GM21360 (cell line): ENCODE measurements around the gene SRD5A1.

Experiments used
- ATAC-seq: cut with Tn5 transposase; IDR thresholded peaks from one replicate; pipeline ENCODE4 v1.9.1; 2021; ENCODE audit warnings: mild to moderate bottlenecking, moderate library complexity; ENCODE audit not compliant: unreplicated experiment

SRD5A1 gene, protein sequence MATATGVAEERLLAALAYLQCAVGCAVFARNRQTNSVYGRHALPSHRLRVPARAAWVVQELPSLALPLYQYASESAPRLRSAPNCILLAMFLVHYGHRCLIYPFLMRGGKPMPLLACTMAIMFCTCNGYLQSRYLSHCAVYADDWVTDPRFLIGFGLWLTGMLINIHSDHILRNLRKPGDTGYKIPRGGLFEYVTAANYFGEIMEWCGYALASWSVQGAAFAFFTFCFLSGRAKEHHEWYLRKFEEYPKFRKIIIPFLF

GRCh38 chr5:6632888-6633468 lies at the start of gene SRD5A1, which contains the start of gene NSUN2:
Gene SRD5A1 (plus strand): TSS chr5:6633440. CDS start chr5:6633577, 137 bp downstream.
Gene NSUN2 (minus strand): TSS chr5:6633044. CDS start chr5:6632979, 65 bp downstream.
- peak; percentile 83 for ATAC-seq

- ATAC-seq = no peak
Observed at GRCh38 chr5:6584101-6584645, 49.1 kb upstream of the SRD5A1 start.

- ATAC-seq = no peak
Observed at GRCh38 chr5:6584727-6585126, 48.5 kb upstream of the SRD5A1 start.

DNA sequence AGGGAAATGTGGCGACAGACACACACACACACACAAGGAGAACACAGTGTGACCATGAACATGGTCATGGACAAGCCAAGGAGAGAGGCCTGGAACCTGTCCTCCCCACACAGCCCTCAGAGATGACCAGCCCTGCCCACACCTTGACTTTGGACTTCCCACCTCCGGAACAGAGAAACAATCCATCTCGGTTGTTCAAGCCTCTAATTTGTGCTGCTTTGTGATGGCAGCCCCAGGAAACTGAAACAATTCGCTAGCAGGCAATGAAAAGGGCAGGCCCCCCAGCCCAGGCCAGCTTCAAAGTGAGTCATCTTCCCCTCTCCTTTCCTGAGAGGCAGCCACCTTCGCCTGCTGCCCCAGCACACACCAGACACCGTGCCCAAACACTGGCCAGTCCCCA lies 48.1 kb upstream of the SRD5A1 start:
- no peak for ATAC-seq

DNA sequence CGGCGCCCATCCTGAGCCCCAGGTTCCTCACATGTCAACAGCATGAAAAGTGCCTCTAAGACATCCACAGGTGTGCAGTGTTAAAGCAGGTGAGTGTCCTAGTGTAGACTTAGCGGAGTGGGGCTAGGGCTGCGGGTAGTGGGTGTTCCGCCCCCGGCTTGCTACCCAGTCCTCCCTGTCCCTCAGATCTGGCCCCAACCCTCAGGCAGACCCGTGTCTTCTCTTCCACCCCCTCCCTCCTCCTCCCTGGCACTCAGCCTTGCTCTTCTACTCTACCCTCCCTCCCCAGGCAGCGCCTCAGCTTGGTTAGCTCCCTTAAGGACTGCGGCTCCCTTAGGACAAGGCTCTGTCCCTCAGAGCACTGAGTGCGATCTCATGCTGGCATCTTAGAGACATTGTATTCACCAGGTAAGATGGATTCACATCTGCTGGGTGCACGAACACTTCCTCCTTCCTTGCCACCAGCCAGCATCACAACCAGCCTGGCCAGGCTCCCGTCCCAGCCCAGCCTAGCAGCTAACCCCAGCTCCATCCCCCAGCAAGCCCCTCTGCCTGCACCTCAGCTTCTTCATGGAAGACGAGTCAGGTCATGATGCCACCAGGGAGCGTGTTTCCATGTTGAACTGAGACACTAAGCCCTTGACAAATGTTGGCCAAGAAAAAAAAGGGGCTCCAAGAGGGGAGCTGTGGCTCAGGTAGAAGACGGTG lies 47.1 kb upstream of the SRD5A1 start:
- no peak for ATAC-seq

DNA sequence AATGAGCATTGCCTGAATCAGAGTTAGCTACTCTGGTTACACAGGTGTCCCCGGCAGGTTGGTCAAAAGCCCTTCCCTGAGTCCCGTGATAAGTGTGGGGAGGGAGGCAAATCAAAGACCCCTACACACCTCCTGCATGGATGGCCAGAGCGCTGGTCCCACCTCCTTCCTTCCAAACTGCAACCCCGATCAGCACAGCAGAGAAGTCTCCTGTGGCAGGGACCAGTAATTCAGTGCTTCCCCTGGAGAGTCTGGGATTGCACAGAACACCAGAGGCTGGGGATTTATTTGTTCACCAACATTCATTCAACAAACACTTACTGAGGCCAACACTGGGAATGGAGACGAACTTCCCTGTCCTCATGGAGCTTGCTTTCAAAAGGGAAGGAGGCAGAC lies 46.6 kb upstream of the SRD5A1 start:
- no peak for ATAC-seq

DNA sequence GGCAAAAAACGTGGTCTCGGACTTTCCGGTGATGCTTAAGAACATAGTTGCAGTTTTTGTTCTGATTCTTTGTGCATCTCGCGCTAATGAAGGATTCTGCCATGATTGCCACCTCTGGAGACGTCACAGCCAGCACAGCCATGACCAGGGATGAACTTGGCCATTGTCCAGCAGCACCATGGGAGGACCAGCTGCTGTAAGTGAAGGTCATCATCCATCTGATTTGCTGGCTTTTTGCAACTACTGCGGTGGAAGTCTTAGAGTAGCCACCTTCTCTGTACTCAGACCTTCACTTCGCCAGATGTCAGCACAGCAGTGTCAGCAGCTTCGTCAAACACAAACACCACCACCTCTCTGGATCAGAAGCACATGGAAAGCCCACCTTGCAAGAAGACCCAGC lies 46.1 kb upstream of the SRD5A1 start:
- ATAC-seq = no peak

- ATAC-seq = no peak
Observed at GRCh38 chr5:6590581-6590980, 42.7 kb upstream of the SRD5A1 start.

DNA sequence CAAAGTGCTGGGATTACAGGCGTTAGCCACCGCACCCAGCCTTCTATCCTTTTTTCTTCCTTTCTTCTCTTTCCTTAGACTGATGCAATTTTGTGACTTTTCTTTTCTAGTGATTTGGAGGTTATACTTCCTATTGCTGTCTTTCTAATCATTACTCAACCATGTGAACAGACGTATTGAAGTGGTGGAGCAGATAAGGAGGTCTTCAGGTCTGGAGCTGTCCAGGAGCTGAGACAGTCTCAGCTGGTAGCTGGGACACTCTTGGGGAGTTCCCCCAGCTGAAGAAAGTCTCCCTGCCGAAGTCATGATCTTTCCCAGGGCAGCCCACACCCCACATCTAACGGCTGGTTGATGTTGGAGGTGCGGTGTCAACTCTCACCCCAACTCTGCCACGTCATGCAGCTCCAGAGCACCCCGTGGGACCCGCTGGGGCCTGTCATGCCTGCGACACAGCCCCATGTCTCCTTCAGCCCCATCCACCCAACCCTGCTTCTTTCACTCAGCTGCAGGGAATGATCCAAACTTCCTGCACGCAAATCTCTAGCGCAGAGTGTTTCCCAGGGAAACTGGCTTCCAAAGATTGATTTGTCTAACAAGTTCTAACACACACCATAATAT lies 41.5 kb upstream of the SRD5A1 start:
- ATAC-seq = no peak

DNA sequence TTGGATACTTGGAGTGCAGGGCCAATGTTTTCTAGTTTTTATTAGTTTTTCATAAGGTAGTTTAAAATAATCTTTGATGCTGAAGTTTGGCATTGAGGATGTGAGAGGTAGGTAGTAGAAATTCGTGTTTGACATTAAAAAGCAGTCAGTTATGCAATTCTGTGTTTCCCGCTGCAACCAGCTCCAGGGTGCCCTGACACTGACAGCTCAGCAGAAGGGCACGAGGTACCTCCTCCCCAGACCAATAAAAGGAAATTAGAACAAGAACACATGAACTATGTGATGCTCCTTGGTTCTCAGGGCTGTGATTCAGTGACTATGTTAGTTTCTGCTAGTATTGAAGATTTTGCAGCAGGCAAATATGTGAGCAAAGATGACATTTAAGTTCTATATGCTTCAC lies 40.6 kb upstream of the SRD5A1 start:
- no peak for ATAC-seq

- no peak for ATAC-seq
Observed at GRCh38 chr5:6593148-6594016, 39.9 kb upstream of the SRD5A1 start.

DNA sequence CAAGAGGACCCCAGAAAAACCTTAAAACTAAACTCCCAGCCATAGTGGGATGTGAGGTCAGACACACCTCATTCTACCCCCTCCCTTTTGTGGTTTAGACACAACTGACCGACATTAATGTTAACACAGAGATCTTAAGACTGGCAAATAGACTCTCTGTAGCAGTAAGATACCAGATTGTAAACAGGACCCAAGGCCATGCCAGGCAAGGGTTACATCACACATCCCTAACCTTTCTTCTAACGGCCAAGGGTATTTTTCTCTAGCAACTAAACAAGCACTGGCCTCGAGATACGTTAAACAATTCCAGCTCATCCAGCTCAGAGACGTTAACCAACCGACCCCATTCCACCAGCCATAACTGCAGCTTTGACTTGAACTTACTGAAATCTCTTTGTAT lies 39.2 kb upstream of the SRD5A1 start:
- no peak for ATAC-seq

GRCh38 chr5:6595405-6595804 lies 37.8 kb upstream of the SRD5A1 start:
- no peak for ATAC-seq

DNA sequence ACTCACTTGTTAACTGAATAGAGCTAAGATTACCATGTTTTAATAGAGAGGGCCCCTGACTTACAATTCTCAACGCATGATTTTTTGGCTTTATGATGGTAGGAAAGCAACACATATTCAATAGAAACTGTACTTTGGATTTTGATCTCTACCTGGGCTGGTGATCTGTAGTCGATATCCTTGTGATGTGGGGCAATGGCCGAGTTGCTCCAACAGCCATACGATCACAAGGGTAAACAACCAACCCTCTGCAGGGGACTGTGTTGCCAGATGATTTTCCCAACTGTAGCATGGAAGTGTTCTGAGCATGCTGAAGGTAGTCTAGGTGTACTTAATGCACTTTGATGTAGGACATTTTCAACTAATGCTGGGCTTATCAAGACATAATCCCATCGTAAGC lies 36.9 kb upstream of the SRD5A1 start:
- ATAC-seq = no peak

GRCh38 chr5:6597557-6597956 lies 35.7 kb upstream of the SRD5A1 start:
- no peak for ATAC-seq

DNA sequence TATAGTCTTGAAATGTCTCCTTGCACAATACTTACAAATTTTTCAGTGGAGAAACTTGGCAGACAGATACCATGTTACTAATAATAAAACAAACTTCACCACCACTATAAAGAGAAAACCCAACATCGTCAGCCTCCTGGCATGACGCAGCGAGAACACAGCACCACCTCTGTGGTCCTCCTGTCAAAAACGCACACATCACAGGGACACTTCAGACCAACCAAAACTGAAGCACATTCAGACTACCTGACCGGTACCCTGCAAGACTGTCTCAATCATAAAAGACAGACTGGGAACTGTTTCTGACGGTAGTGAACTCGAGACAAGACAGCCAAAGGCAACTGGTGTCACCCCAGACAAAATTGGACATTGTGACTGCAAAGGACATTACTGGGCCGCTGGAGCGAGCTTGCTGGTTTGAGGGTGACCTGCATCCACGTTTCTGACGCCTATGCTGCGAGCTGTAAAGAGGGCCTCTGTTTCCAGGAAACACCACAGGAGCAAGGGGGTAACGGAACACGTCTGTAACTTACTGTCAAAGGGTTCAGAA lies 34.8 kb upstream of the SRD5A1 start:
- no peak for ATAC-seq

DNA sequence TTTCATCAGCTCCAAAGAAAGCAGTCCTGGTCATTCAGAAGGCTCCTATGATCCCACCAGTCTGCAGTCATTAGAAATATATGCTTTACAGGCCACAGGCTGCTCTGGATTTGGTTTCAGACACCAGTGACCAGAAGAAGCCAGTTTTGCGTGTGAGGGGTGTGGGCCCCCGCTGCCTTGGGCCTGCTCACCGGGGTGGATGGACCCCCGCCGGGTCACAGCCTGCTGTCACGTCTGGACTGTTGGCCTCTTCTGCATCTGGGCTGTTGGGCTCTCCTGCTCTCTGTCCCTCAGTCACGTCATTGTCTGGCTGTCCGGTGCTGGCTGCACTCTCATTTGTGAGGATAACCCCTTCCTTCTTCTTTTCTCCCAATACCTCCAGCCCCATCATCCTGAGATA lies 33.5 kb upstream of the SRD5A1 start:
- no peak for ATAC-seq

- ATAC-seq = no peak
Observed at GRCh38 chr5:6601271-6601670, 32.0 kb upstream of the SRD5A1 start.

DNA sequence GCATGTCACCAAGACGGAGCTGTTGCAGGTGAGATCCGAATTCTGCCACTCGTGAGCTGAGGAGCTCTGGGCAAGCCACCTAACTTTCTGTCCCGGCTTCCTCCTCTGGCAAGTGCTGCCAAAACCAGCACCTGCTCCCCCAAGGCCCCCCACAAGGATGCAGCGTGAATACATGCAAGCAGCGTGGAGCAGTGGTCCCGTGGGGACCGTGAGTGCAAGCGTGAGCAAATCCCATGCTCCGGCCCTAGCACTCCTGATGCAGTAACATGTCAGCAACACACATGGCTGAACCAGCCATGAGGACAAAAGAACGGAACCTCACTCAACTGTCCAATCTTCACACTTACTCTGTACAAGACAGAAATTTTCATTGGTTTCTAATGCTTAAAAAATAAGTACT lies 31.4 kb upstream of the SRD5A1 start:
- ATAC-seq = no peak

- ATAC-seq = no peak
Observed at GRCh38 chr5:6602441-6602840, 30.8 kb upstream of the SRD5A1 start.
